AG04449 (cell line): Measurements from ENCODE around the gene FLNC.

ENCODE experiments used
- CTCF ChIA-PET: fragments of 350-600 bp; formaldehyde crosslinking; extraction: SDS; loops from one replicate; lab custom pipeline; 2021; ENCODE audit warnings: antibody characterized with exemption; lab: Yijun Ruan, JAX
- POLR2A ChIA-PET: fragments of 400-600, 350-600 bp; formaldehyde crosslinking; extraction: SDS; loops from one replicate; lab custom pipeline; 2020; ENCODE audit warnings: antibody characterized with exemption, inconsistent platforms; lab: Yijun Ruan, JAX
- DNase-seq: peaks from one replicate; pipeline ENCODE4 v3.0.0-alpha.2; 2010; ENCODE audit warnings: low read depth, low spot score
- H3K4me3 ChIP-seq: 2 replicates; pipeline ENCODE4 v1.5.1; 2011; ENCODE audit warnings: low read depth, mild to moderate bottlenecking, control low read depth, low read length
- TF ChIP-seq, protein P1 (sequence below): IDR thresholded peaks from one replicate; pipeline ENCODE4 v1.5.1; 2011; ENCODE audit warnings: mild to moderate bottlenecking, moderate library complexity, low read length, control low read depth, inconsistent platforms; ENCODE audit not compliant: insufficient read depth; ENCODE audit errors: missing control alignments

Gene FLNC

DNA sequence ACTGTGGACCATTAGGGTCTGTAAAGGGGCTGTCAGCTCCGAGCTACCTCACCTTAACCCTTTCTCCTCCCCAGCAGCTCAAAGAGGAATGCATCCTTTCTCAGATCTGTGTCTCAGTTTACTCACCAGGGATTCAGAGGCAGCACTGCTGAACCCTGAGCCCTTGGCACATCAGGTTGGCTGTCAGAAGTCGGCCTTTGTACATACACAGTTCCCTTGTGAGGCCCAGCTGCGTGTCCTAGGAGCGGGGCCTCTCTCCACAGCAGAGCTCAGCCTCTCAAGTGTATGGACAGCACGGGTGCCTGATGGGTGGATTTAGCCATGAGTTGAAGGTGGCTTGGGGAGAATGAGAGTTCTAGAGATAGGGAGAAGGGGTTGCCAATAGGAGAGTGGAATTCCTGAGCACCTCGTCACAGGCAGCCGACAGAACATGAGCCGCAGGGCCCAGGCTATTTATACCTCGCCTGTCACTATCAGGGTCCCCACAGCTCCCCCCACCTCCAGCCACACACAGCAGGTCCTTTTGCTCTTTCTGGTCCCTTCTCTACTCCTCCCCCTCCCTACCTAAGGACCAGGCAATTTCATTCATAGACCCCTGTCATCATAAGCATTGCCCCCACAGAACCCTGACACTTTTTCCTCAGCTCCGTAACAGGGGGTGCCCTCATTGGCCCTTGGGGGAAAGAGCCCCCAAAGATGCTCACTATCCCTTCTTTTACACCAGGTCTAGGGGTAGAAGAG is 2.1 kb upstream of the FLNC start:
- H3K4me3 ChIP-seq: peak overlapping the region; percentile 34
- ChIA-PET POLR2A (interaction anchor here (0.7 to 2.4 kb wide), 5 partner anchors 8 to 89 kb away, joined by 3 to 11 read pairs (median 7); partner anchors contain the start of genes ATP6V1F and CALU), CTCF (interaction anchor here (0.7 to 1.2 kb wide), 3 partner anchors 14 to 53 kb away, joined by 3 read pairs; no protein-coding TSS in a partner anchor)
- no peak for DNase-seq
- TF ChIP-seq, protein P1, sequence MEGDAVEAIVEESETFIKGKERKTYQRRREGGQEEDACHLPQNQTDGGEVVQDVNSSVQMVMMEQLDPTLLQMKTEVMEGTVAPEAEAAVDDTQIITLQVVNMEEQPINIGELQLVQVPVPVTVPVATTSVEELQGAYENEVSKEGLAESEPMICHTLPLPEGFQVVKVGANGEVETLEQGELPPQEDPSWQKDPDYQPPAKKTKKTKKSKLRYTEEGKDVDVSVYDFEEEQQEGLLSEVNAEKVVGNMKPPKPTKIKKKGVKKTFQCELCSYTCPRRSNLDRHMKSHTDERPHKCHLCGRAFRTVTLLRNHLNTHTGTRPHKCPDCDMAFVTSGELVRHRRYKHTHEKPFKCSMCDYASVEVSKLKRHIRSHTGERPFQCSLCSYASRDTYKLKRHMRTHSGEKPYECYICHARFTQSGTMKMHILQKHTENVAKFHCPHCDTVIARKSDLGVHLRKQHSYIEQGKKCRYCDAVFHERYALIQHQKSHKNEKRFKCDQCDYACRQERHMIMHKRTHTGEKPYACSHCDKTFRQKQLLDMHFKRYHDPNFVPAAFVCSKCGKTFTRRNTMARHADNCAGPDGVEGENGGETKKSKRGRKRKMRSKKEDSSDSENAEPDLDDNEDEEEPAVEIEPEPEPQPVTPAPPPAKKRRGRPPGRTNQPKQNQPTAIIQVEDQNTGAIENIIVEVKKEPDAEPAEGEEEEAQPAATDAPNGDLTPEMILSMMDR: no peak

DNA sequence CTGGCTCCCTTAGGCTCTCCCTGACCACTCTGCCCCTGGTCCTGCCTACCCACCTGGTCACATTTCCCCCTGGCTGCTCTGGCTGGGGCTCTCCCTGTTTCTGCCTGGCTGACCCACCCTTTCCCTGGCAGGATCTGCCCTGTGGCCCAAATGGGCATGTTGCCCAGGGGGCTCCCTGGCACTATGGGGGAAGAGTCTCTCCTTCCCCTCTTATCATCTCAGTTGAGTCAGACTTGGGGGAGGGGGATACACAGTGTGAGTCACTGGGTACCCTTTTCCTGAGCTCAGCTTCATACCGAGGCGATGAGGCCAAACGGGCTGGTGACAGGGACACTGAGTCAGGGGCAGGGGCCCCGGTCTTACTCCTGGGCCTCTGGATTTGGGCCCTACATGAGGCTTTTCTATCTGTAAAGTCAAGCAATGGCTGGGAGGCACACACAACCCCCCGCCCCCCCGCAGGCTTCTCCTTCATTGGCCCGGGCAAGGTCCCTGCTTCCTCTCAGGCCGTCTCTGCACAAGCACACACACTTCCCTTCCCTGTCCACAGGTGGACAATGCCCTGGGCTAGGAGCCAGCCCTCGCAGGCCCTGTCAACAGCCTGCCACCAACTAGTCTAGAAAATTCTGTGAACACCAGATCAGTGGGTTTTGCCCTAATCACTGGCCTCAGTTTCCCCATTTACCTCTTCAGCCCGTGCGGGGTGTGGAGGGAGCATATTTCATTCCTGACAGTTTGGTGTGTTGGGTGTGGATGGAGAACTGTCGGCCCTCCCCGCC is 627 bp upstream of the FLNC start:
- POLR2A ChIA-PET: interaction anchor here (0.6 to 2.4 kb wide), 5 partner anchors 31 to 86 kb away, joined by 3 to 11 read pairs (median 4); partner anchors contain the start of gene ATP6V1F
- no peak for DNase-seq
- peak overlapping the region; percentile 39 for H3K4me3 ChIP-seq
- CTCF ChIA-PET: no interaction called here
- TF ChIP-seq, protein P1: no peak

DNA sequence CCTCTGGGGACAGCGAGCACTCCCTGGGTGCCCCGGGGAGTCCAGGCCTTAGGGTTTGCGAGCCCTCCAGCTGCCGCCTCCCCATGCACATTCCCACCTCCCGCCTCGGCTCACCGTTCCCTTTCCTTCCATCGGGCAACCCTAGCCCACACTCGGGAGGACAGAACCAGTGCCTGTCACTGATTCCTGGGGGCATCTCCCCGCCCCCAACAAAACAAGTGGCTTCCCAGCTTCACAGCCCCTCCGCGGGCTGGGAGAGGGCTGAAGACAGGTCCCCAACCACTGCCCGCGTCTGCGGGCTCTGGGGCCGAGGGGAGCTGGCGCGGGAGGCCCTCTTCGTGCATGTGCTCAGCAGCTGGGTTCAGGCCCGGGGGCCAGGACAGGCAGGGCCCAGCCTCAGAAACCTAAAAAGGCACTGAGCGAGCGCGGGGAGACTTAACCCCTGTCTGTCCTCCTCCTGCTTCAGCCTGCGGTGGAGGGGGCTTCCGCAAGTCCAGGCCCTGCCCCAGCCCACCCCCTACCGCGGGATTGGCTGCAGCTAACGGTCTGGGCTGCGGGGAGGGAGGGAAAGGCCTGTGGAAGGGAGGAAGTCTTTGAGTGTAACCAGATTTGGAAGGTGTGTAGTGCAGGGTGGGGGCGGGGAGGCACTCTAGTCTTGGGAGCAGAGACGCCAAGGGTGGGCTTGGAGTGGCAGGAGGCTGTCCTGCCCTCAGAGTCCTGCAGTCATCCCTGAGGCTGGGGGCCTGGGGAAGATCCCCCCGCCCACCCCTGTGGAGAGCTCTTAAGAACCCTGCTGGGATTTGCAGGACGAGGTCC is 1.2 kb downstream of the FLNC start:
- TF ChIP-seq, protein P1: no peak
- no peak for DNase-seq
- ChIA-PET CTCF (interaction anchor here (0.8 to 2.0 kb wide), 6 partner anchors 9 to 90 kb away, joined by 3 to 9 read pairs (median 3); no protein-coding TSS in a partner anchor), POLR2A (interaction anchor here (0.7 to 4.0 kb wide), 9 partner anchors 19 to 91 kb away, joined by 3 to 39 read pairs (median 5); partner anchors contain the start of genes ATP6V1F, CALU and CCDC136)
- H3K4me3 ChIP-seq: peak overlapping the region; percentile 95

DNA sequence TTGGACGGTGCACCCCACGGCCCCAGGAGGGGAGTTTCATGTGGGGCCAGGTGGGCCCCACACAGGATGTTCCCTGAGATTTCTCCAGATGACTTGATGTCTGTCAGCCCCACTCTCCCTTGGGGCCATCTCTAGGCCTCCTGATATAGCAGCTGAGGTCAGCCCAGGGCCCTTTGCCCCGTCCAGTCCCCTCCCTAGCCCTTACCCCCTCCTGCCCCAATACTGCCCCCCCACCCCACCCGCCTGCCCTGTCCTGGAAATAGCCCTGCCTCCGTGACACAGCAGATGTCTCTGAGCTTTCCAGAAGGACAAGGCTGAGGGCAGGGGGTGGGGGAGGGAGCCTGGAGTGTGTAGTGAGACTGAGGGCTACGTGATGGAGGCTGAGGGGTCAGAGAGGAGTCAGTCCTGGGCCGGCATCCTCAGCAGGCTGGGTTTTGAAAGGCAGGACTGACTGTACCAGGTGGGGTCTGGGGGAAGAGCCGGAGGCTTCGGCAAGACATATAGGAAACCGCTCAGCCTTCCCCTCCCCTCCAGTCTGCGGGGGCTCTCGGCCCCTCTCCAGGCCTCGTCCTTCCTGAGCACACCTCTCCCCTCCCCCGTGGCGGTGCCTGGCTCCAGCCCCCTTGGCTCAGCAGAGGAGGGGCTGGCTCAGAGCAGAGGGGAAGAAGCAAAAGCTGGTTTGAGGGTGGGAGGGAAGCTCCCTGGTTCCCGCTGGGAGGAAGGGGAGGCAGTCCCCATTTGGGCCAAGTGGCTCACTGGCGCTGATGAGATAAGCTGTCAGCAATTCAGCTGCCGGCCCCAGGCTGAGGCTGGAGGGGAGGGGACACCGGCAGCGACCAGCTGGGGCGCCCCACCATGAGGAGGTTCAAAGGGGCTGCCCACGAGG is 2.0 kb downstream of the FLNC start:
- CTCF ChIA-PET: interaction anchor here (0.8 to 2.8 kb wide), 7 partner anchors 8 to 90 kb away, joined by 3 to 17 read pairs (median 3); no protein-coding TSS in a partner anchor
- POLR2A ChIA-PET: interaction anchor here (0.9 to 4.0 kb wide), 11 partner anchors 16 to 104 kb away, joined by 3 to 39 read pairs (median 4); partner anchors contain the start of genes ATP6V1F, CALU and CCDC136
- TF ChIP-seq, protein P1: no peak
- H3K4me3 ChIP-seq: peak overlapping the region; percentile 95
- no peak for DNase-seq

DNA sequence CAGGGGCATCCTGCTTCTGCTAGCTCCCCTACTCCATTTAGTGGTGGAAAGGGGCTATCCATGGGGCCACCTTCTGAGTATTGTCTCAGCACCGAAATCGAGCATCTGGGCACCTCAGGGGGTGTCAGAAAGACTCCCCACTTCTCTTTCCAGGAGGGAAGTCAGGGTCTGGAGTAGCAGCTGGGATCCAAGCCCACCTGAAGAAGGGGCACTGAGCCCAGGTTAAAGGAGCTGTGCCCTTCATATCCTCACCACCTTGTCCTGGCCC is 2.6 kb downstream of the FLNC start:
- ChIA-PET CTCF (interaction anchor here (1.3 to 2.8 kb wide), 4 partner anchors 8 to 91 kb away, joined by 3 to 17 read pairs (median 6); no protein-coding TSS in a partner anchor), POLR2A (interaction anchor here (0.9 to 4.0 kb wide), 8 partner anchors 15 to 104 kb away, joined by 3 to 39 read pairs (median 4); partner anchors contain the start of genes ATP6V1F and CALU)
- H3K4me3 ChIP-seq: peak overlapping the region; percentile 95
- TF ChIP-seq, protein P1: no peak
- DNase-seq: no peak
